ENCODE results near the gene HHAT.

DNA sequence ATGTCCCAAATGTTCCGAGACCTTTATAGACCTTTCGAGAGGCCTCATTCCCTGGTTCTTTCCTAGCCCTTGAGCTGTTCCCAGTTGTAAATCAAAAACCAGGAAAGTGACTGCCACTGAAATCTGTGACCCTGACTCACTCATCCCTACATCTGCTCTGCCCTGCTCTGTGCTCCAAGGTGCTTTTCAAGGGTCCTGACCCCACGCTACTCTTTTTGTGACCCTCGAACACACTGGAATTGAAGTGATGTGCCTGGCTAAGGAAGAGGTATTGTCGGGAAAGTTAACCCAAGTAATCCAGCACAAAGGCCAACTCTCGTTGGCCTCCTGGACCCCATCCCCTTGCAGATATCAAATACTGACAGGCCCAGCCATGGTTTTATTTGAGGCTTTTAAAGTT is 244.4 kb downstream of the HHAT start:
- TF ChIP-seq CTCF (IDR thresholded peaks at IDR 0.05; ENCODE audit: borderline replicate concordance, extremely low read depth, low read length, poor library complexity, severe bottlenecking) (no peak), EZH2 (IDR thresholded peaks at IDR 0.05; ENCODE audit: borderline replicate concordance, low read depth, low read length, severe bottlenecking) (no peak)
